ENCODE measurements around the gene SYTL2.

GRCh38 chr11:85803303-85803702 is 7.6 kb downstream of the SYTL2 start:
- TF ChIP-seq CTCF (IDR thresholded peaks at IDR 0.05): no peak
- TF ChIP-seq POLR2A (IDR thresholded peaks at IDR 0.05): no peak

All from adrenal gland (tissue), 5 donors.